ENCODE results near the gene VPS37B. TPM values are rescaled to one million over a fixed set of nuclear protein-coding genes. Genes with fewer than 3 reads are reported as not detected.

The VPS37B gene
- total RNA-seq, 1 donor from 2014 or later: 29.1 TPM

DNA sequence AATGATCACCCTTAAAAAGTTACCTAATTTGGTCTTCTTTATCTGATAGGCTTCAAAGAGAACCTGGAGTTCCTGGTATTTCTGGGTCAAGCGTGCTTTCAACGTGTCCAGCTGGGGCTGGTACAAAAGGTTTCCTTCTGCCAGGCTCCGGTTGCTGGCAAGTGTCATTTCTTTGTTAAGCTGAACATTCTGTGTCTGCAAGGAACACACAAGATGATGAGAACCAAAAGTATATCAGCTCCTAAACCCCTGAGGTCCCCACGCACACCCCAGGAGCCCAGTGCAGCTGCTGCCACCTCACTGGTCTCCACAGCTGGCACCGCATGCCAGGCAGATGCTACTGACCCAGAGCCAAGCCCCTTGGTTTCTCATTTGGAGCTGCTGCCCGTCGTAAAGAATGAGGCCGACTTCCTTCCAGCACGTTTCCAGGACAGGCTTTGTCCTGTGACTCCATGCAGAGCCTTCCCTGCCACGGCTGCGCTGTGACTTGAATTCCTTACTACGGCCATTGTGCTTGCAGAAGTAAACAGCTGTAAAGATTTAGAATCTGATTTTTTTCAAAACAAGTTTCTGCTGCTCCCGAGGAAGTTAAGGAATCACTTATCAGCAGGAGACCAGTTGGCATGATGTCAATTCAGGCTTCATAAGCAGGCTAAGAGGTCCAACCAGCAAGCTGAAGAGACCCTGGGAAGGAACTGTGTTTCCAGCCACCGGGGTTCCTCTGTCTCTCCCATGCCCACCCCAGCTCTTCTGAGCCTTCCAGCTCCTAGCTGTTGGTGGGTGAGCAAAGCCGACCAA, 24.9 kb downstream of the VPS37B start:
- Mint-ChIP-seq H3K4me3 (peak overlapping the region; percentile 52), H3K27ac (peak overlapping the region; percentile 92), H3K4me1 (peaks cover 45% of the 10 kb centered on the region), H3K36me3 (peaks cover 13% of the 10 kb centered on the region), H3K27me3 (ENCODE audit: low read depth) (no peaks in the 10 kb centered on the region), H3K9me3 (no peaks in the 10 kb centered on the region)
- no peak for DNase-seq (ENCODE audit: low spot score in 2 of 2, unreplicated experiment in 2 of 2)
- TF ChIP-seq, protein P1, sequence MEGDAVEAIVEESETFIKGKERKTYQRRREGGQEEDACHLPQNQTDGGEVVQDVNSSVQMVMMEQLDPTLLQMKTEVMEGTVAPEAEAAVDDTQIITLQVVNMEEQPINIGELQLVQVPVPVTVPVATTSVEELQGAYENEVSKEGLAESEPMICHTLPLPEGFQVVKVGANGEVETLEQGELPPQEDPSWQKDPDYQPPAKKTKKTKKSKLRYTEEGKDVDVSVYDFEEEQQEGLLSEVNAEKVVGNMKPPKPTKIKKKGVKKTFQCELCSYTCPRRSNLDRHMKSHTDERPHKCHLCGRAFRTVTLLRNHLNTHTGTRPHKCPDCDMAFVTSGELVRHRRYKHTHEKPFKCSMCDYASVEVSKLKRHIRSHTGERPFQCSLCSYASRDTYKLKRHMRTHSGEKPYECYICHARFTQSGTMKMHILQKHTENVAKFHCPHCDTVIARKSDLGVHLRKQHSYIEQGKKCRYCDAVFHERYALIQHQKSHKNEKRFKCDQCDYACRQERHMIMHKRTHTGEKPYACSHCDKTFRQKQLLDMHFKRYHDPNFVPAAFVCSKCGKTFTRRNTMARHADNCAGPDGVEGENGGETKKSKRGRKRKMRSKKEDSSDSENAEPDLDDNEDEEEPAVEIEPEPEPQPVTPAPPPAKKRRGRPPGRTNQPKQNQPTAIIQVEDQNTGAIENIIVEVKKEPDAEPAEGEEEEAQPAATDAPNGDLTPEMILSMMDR (IDR thresholded peaks at IDR 0.05; ENCODE audit: unreplicated experiment): no peak

DNA sequence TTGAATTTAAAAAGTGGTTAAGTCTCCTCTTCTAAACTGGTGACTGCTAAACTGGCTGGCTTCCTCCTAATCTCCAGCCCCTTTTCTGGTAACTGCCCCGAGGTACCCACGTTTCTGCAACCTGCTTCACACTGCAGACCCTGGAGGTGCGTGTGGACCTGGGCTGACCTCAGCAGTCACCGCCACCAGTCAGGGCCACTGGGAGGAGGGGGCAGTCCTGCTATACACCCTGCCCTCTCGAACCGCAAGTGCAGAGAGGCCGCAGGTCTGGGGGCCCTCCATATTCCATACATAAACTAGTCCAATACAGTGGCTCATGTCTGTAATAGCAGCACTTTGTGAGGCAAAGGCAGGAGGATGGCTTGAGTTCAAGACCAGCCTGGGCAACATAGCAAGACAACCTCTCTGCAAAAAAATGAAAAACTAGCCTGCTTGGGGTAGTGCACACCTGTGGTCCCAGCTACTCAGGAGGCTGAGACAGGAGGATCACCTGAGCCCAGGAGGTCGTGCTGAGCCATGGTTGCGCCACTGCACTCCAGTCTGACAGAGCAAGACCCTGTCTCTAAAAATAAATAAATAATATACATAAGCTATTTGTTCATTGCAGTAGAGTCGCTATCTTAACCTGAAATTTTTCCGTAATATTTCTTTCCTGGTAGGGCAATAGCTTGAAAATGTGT, 25.6 kb downstream of the VPS37B start:
- no peak for DNase-seq (ENCODE audit: low spot score in 2 of 2, unreplicated experiment in 2 of 2)
- TF ChIP-seq, protein P1 (IDR thresholded peaks at IDR 0.05; ENCODE audit: unreplicated experiment): no peak
- no peak overlapping the region for H3K4me3 Mint-ChIP-seq
- peaks cover 13% of the 10 kb centered on the region for H3K36me3 Mint-ChIP-seq
- peaks cover 39% of the 10 kb centered on the region for H3K4me1 Mint-ChIP-seq
- peak overlapping the region; percentile 66 for H3K27ac Mint-ChIP-seq
- no peaks in the 10 kb centered on the region for H3K27me3 Mint-ChIP-seq (ENCODE audit: low read depth)
- H3K9me3 Mint-ChIP-seq: no peaks in the 10 kb centered on the region

DNA sequence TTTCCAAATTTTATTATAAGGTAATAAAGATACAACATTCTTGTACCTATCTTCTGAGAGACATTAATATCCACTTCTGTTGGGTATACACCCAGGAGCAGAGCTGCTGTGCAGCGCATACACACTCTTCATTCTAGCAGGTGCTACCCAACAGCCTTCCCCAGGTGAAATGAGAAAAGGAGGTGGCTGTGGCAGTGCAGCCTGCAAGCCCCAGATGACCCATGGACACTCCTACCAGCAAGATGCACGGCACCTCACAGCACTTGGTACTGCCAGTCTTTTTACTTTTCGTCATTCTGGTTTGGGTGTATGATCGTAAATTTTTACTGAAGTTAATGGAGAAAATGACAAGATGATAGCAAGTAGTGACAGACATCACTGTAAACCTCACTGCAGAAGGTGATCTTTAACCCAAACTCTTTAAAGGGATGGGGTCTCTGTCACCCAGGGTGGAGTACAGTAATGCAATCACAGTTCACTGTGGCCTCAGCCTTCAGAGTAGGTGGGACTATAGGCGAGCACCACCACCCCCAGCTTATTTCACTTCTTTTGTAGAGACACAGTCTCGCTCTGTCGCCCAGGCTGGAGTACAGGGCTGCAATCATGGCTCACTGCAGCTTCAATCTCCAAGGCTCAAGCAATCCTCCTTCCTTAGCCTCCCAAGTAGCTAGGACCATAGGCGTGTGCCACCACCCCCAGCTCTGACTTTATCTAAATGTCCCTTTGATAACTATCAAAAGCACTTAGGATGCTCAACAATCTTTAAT, 26.5 kb downstream of the VPS37B start:
- Mint-ChIP-seq H3K4me1 (peaks cover 37% of the 10 kb centered on the region), H3K4me3 (no peak overlapping the region), H3K36me3 (peaks cover 14% of the 10 kb centered on the region), H3K27ac (no peak overlapping the region), H3K9me3 (no peaks in the 10 kb centered on the region), H3K27me3 (ENCODE audit: low read depth) (no peaks in the 10 kb centered on the region)
- TF ChIP-seq, protein P1 (IDR thresholded peaks at IDR 0.05; ENCODE audit: unreplicated experiment): no peak
- DNase-seq (ENCODE audit: low spot score in 2 of 2, unreplicated experiment in 2 of 2): no peak

DNA sequence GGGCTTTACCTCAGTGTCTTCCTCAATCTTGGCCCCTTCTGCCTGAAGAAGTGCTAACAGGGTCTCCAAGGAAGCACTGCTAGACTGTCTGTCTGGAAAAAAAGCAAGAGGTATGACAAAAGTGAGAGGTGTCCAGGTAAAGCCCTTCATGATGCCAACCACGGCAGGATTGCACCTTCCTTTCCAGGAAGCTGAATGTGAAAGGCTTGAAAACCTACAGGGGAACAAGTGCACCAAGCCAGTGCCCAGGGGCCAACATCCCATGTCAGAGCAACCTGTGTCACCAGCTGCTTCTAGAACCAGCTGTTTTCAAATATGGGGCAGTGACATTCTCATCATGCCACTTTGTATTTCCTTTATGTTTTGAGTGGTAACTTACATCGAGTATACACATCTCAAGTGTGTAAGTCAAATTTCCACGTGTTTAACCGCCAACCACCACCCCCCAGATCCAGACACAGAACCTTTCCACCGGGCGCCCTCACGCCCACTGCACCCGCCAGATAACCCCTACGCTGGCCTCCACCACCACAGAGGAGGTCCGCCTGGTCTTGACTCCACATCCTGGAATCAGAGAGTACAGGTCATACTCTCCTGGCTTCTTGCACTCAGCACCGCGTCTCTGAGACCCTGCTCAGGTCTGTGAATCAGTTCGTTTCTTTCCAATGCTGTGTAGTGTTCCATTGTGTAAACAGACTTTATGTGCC, 27.3 kb downstream of the VPS37B start:
- Mint-ChIP-seq H3K4me1 (peaks cover 29% of the 10 kb centered on the region), H3K27me3 (ENCODE audit: low read depth) (no peaks in the 10 kb centered on the region)

More for the DNA sequence above, 27.3 kb downstream of the VPS37B start:
- Mint-ChIP-seq H3K36me3 (peaks cover 16% of the 10 kb centered on the region), H3K27ac (no peak overlapping the region), H3K4me3 (no peak overlapping the region), H3K9me3 (no peaks in the 10 kb centered on the region)
- no peak for DNase-seq (ENCODE audit: low spot score in 2 of 2, unreplicated experiment in 2 of 2)
- TF ChIP-seq, protein P1 (IDR thresholded peaks at IDR 0.05; ENCODE audit: unreplicated experiment): no peak
